ENCODE data around the gene THRB.

Gene THRB

GRCh38 chr3:24154781-24155180, 339.9 kb downstream of the THRB start:
- Histone ChIP-seq H3K4me3 (ENCODE audit: low read depth, low read length) (no peak overlapping the region), H3K4me1 (ENCODE audit: control insufficient read depth, insufficient read depth, low read length) (no peaks in the 10 kb centered on the region; the same call in 1 of the 2 replicates), H3K27ac (ENCODE audit: low read depth, low read length) (no peak overlapping the region), H3K27me3 (ENCODE audit: control insufficient read depth, insufficient read depth, low read length) (no peaks in the 10 kb centered on the region), H3K9me3 (ENCODE audit: control insufficient read depth, insufficient read depth, low read depth, low read length) (no peaks in the 10 kb centered on the region), H3K9ac (ENCODE audit: low read length) (no peak overlapping the region), H3K36me3 (ENCODE audit: control insufficient read depth, insufficient read depth, low read length) (no peaks in the 10 kb centered on the region)

DNA sequence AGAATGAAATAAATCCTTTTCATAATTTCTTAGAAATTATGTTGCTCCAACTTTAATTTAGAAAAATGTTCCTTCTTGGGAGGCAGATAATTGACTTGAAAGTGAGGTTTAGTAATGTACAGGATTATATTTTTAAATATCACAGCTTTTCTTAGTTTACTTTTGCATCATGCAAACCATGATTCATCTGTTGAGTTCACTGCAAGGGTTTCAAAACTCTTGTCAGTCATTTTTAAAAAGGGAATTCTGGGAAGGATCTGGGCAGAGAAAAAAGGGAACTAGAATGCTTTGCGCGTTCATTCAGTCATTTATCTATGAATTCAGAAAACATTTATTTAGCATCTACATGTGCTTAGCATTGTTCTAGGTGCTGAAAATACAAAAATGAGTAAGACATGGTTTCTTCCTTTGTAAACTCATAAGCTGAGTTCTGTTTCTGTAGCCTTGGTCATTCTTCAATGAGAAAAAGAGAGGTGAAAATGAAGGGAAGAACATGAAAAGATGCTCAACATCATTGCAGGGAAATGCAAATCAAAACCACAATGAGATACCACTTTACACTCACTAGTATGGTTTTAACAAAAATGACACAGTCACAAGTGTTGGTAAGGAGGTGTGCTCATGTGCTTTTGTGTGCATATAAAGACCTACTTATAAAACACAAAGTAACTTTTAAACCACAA, 340.5 kb downstream of the THRB start:
- H3K9ac ChIP-seq (ENCODE audit: low read length) = no peak overlapping the region
- no peaks in the 10 kb centered on the region for H3K27me3 ChIP-seq (ENCODE audit: control insufficient read depth, insufficient read depth, low read length)
- no peak overlapping the region for H3K4me3 ChIP-seq (ENCODE audit: low read depth, low read length)
- no peaks in the 10 kb centered on the region for H3K9me3 ChIP-seq (ENCODE audit: control insufficient read depth, insufficient read depth, low read depth, low read length)
- H3K36me3 ChIP-seq (ENCODE audit: control insufficient read depth, insufficient read depth, low read length) = no peaks in the 10 kb centered on the region
- H3K27ac ChIP-seq (ENCODE audit: low read depth, low read length) = no peak overlapping the region
- H3K4me1 ChIP-seq (ENCODE audit: control insufficient read depth, insufficient read depth, low read length) = no peaks in the 10 kb centered on the region; the same call in 1 of the 2 replicates

- Histone ChIP-seq H3K36me3 (ENCODE audit: control insufficient read depth, insufficient read depth, low read length) (no peaks in the 10 kb centered on the region), H3K9ac (ENCODE audit: low read length) (no peak overlapping the region), H3K9me3 (ENCODE audit: control insufficient read depth, insufficient read depth, low read depth, low read length) (no peaks in the 10 kb centered on the region), H3K4me3 (ENCODE audit: low read depth, low read length) (no peak overlapping the region), H3K27me3 (ENCODE audit: control insufficient read depth, insufficient read depth, low read length) (no peaks in the 10 kb centered on the region), H3K4me1 (ENCODE audit: control insufficient read depth, insufficient read depth, low read length) (no peaks in the 10 kb centered on the region), H3K27ac (ENCODE audit: low read depth, low read length) (no peak overlapping the region)
Observed at GRCh38 chr3:24151594-24151993, 343.1 kb downstream of the THRB start.

- Histone ChIP-seq H3K4me1 (ENCODE audit: control insufficient read depth, insufficient read depth, low read length) (no peaks in the 10 kb centered on the region), H3K36me3 (ENCODE audit: control insufficient read depth, insufficient read depth, low read length) (no peaks in the 10 kb centered on the region), H3K9ac (ENCODE audit: low read length) (no peak overlapping the region), H3K9me3 (ENCODE audit: control insufficient read depth, insufficient read depth, low read depth, low read length) (no peaks in the 10 kb centered on the region), H3K27ac (ENCODE audit: low read depth, low read length) (no peak overlapping the region), H3K27me3 (ENCODE audit: control insufficient read depth, insufficient read depth, low read length) (no peaks in the 10 kb centered on the region), H3K4me3 (ENCODE audit: low read depth, low read length) (no peak overlapping the region)
Observed at GRCh38 chr3:24149032-24149431, 345.6 kb downstream of the THRB start.

GRCh38 chr3:24145981-24146822, 348.4 kb downstream of the THRB start:
- no peak overlapping the region for H3K27ac ChIP-seq (ENCODE audit: low read depth, low read length)
- no peak overlapping the region for H3K9ac ChIP-seq (ENCODE audit: low read length)
- H3K9me3 ChIP-seq (ENCODE audit: control insufficient read depth, insufficient read depth, low read depth, low read length) = no peaks in the 10 kb centered on the region
- no peak overlapping the region for H3K4me3 ChIP-seq (ENCODE audit: low read depth, low read length)
- no peaks in the 10 kb centered on the region for H3K36me3 ChIP-seq (ENCODE audit: control insufficient read depth, insufficient read depth, low read length)
- H3K27me3 ChIP-seq (ENCODE audit: control insufficient read depth, insufficient read depth, low read length) = no peaks in the 10 kb centered on the region
- H3K4me1 ChIP-seq (ENCODE audit: control insufficient read depth, insufficient read depth, low read length) = no peaks in the 10 kb centered on the region

- no peaks in the 10 kb centered on the region for H3K36me3 ChIP-seq (ENCODE audit: control insufficient read depth, insufficient read depth, low read length)
- H3K4me1 ChIP-seq (ENCODE audit: control insufficient read depth, insufficient read depth, low read length) = no peaks in the 10 kb centered on the region
- no peak overlapping the region for H3K4me3 ChIP-seq (ENCODE audit: low read depth, low read length)
- H3K9ac ChIP-seq (ENCODE audit: low read length) = no peak overlapping the region
- H3K27me3 ChIP-seq (ENCODE audit: control insufficient read depth, insufficient read depth, low read length) = no peaks in the 10 kb centered on the region
- H3K9me3 ChIP-seq (ENCODE audit: control insufficient read depth, insufficient read depth, low read depth, low read length) = no peaks in the 10 kb centered on the region
- H3K27ac ChIP-seq (ENCODE audit: low read depth, low read length) = no peak overlapping the region
Observed at GRCh38 chr3:24145481-24145880, 349.2 kb downstream of the THRB start.

DNA sequence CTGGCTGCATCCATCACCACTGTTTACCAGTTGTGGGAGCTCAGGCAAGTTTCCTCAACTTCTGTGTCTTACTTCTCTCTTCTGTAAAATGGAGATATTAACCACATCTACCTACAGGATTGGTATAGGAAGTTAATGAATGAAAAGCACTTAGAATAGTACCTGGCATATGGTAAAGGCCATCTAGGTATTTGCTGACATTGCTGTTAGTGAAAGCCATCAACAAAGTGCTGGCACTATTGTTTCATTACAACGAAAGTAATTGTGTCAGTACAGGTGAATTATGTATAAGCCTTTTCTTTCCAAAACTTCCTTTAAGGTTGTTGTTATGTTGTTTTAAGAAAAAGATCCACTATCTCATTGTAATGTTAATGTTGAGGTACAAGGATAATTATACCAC, 352.5 kb downstream of the THRB start:
- no peaks in the 10 kb centered on the region for H3K27me3 ChIP-seq (ENCODE audit: control insufficient read depth, insufficient read depth, low read length)
- no peak overlapping the region for H3K9ac ChIP-seq (ENCODE audit: low read length)
- H3K9me3 ChIP-seq (ENCODE audit: control insufficient read depth, insufficient read depth, low read depth, low read length) = no peaks in the 10 kb centered on the region
- H3K27ac ChIP-seq (ENCODE audit: low read depth, low read length) = no peak overlapping the region
- no peak overlapping the region for H3K4me3 ChIP-seq (ENCODE audit: low read depth, low read length)
- no peaks in the 10 kb centered on the region for H3K36me3 ChIP-seq (ENCODE audit: control insufficient read depth, insufficient read depth, low read length)
- no peaks in the 10 kb centered on the region for H3K4me1 ChIP-seq (ENCODE audit: control insufficient read depth, insufficient read depth, low read length)

DNA sequence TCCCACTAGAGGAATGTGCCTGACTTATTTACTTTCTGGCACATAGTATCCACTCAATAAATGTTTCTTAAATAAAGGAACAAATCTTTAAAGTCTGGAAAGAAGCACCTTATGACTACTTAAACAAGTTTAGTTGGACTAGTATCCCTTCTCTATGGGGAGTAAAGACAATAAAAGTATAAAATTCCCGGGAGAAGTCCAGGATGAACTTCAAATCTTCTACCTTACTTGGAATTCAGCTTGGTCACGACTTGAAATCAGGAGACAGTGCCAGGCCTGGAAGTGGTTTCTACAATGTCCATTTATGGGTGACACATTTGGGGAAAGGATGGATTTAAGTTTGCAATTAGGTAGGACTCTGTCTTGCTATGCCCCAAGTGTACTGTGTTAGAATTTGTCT, 353.1 kb downstream of the THRB start:
- no peak overlapping the region for H3K27ac ChIP-seq (ENCODE audit: low read depth, low read length)
- H3K27me3 ChIP-seq (ENCODE audit: control insufficient read depth, insufficient read depth, low read length) = no peaks in the 10 kb centered on the region
- H3K9me3 ChIP-seq (ENCODE audit: control insufficient read depth, insufficient read depth, low read depth, low read length) = no peaks in the 10 kb centered on the region
- no peak overlapping the region for H3K9ac ChIP-seq (ENCODE audit: low read length)
- no peaks in the 10 kb centered on the region for H3K36me3 ChIP-seq (ENCODE audit: control insufficient read depth, insufficient read depth, low read length)
- H3K4me1 ChIP-seq (ENCODE audit: control insufficient read depth, insufficient read depth, low read length) = no peaks in the 10 kb centered on the region
- H3K4me3 ChIP-seq (ENCODE audit: low read depth, low read length) = no peak overlapping the region

GRCh38 chr3:24139463-24140412, 354.9 kb downstream of the THRB start:
- Histone ChIP-seq H3K4me1 (ENCODE audit: control insufficient read depth, insufficient read depth, low read length) (no peaks in the 10 kb centered on the region), H3K4me3 (ENCODE audit: low read depth, low read length) (no peak overlapping the region), H3K9ac (ENCODE audit: low read length) (no peak overlapping the region), H3K27ac (ENCODE audit: low read depth, low read length) (no peak overlapping the region), H3K9me3 (ENCODE audit: control insufficient read depth, insufficient read depth, low read depth, low read length) (no peaks in the 10 kb centered on the region), H3K27me3 (ENCODE audit: control insufficient read depth, insufficient read depth, low read length) (no peaks in the 10 kb centered on the region), H3K36me3 (ENCODE audit: control insufficient read depth, insufficient read depth, low read length) (no peaks in the 10 kb centered on the region)

GRCh38 chr3:24138876-24139256, 355.8 kb downstream of the THRB start:
- Histone ChIP-seq H3K27me3 (ENCODE audit: control insufficient read depth, insufficient read depth, low read length) (no peaks in the 10 kb centered on the region), H3K9ac (ENCODE audit: low read length) (no peak overlapping the region), H3K27ac (ENCODE audit: low read depth, low read length) (no peak overlapping the region), H3K36me3 (ENCODE audit: control insufficient read depth, insufficient read depth, low read length) (no peaks in the 10 kb centered on the region), H3K4me3 (ENCODE audit: low read depth, low read length) (no peak overlapping the region), H3K4me1 (ENCODE audit: control insufficient read depth, insufficient read depth, low read length) (no peaks in the 10 kb centered on the region), H3K9me3 (ENCODE audit: control insufficient read depth, insufficient read depth, low read depth, low read length) (no peaks in the 10 kb centered on the region)

Data from HUES6 (cell line).